ENCODE results near the gene SKI.
A peak's percentile ranks its signal among the peaks of the same experiment; 100 is the strongest.
"Not testable (repeated sequence)": the region's sequence is repeated elsewhere in the genome, so short reads cannot be mapped to it uniquely, and the experiment has no call there.

SKI gene

GRCh38 chr1:2313651-2314261 is 85.6 kb downstream of the SKI start:
- no peak for DNase-seq

GRCh38 chr1:2314273-2314802 is 86.2 kb downstream of the SKI start:
- peak; percentile 46 for DNase-seq

- peak; percentile 67 for DNase-seq
Observed at GRCh38 chr1:2314803-2315673, 86.9 kb downstream of the SKI start.

GRCh38 chr1:2315674-2316450 is 87.7 kb downstream of the SKI start:
- DNase-seq, result no peak

GRCh38 chr1:2316451-2316961 is 88.4 kb downstream of the SKI start:
- DNase-seq, result peak; percentile 54

GRCh38 chr1:2317230-2318065 is 89.3 kb downstream of the SKI start:
- no peak for DNase-seq

- DNase-seq, result no peak
Observed at GRCh38 chr1:2318314-2319278, 90.5 kb downstream of the SKI start.

GRCh38 chr1:2319291-2319690 is 91.2 kb downstream of the SKI start:
- no peak for DNase-seq

GRCh38 chr1:2320006-2320405 is 91.9 kb downstream of the SKI start:
- DNase-seq, result no peak

- no peak for DNase-seq
Observed at GRCh38 chr1:2320760-2321667, 92.9 kb downstream of the SKI start.

GRCh38 chr1:2322065-2322571 is 94.0 kb downstream of the SKI start:
- peak; percentile 74 for DNase-seq

- no peak for DNase-seq
Observed at GRCh38 chr1:2322581-2323211, 94.6 kb downstream of the SKI start.

- DNase-seq, result no peak
Observed at GRCh38 chr1:2323451-2323974, 95.4 kb downstream of the SKI start.

- no peak for DNase-seq
Observed at GRCh38 chr1:2324553-2325366, 96.6 kb downstream of the SKI start.

GRCh38 chr1:2326524-2326923 is 98.4 kb downstream of the SKI start:
- no peak for DNase-seq

GRCh38 chr1:2327162-2327561 is 99.0 kb downstream of the SKI start:
- not testable (repeated sequence) for DNase-seq

GRCh38 chr1:2327841-2328240 is 99.7 kb downstream of the SKI start:
- no peak for DNase-seq

Data from NCI-H226 (cell line).